Measurements from ENCODE around the gene FBP2. TPM values are rescaled to one million over a fixed set of nuclear protein-coding genes. Genes with fewer than 3 reads are reported as not detected.

FBP2 gene
- total RNA-seq, 1 donor = not detected

DNA sequence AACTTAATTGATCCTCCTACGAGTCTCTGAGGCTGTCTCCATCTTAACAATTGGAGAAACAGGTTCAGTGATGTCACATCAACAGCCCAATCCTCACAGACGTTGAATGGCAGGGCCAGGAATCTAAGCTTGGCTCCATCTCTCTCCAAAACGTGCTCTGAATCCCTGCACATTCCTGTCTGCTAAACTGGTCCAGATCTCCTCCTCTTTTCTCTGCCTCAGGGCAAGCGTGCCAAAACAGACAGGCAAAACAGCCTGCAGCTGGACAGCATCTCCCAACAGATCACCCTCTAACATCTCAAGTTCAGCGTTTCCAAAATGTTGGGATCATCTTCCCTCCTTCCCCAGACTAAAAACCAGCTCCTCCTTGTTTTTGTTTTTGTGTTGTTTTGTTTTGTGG lies 39.1 kb upstream of the FBP2 start:
- DNase-seq (ENCODE audit: low read depth) = peak; percentile 72
- no peak overlapping the region for H3K4me3 ChIP-seq (ENCODE audit: low read depth, low read length)
- TF ChIP-seq, protein P1, sequence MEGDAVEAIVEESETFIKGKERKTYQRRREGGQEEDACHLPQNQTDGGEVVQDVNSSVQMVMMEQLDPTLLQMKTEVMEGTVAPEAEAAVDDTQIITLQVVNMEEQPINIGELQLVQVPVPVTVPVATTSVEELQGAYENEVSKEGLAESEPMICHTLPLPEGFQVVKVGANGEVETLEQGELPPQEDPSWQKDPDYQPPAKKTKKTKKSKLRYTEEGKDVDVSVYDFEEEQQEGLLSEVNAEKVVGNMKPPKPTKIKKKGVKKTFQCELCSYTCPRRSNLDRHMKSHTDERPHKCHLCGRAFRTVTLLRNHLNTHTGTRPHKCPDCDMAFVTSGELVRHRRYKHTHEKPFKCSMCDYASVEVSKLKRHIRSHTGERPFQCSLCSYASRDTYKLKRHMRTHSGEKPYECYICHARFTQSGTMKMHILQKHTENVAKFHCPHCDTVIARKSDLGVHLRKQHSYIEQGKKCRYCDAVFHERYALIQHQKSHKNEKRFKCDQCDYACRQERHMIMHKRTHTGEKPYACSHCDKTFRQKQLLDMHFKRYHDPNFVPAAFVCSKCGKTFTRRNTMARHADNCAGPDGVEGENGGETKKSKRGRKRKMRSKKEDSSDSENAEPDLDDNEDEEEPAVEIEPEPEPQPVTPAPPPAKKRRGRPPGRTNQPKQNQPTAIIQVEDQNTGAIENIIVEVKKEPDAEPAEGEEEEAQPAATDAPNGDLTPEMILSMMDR (IDR thresholded peaks at IDR 0.05; ENCODE audit: insufficient read depth, low read length) = no peak

DNA sequence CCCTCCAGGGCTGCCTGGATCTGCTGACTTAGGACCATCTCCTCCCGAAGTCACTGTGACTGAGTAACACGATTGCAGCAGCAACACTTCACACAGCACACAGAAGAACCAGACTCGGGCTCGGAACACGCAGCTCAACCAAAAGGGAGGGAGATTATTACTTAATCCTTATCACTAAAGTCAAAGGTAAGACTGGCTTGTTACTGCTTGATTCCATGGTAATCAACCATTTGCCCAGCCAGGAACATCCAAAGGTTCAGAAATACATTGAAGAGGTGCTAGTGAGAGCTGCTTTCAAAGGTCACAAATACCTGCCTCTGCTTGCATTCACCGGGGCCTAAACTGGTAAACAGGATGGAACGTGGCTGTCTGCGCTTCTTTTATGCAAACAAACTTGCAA lies 38.0 kb upstream of the FBP2 start:
- DNase-seq (ENCODE audit: low read depth) = no peak
- TF ChIP-seq, protein P1 (IDR thresholded peaks at IDR 0.05; ENCODE audit: insufficient read depth, low read length) = no peak
- H3K4me3 ChIP-seq (ENCODE audit: low read depth, low read length) = no peak overlapping the region

DNA sequence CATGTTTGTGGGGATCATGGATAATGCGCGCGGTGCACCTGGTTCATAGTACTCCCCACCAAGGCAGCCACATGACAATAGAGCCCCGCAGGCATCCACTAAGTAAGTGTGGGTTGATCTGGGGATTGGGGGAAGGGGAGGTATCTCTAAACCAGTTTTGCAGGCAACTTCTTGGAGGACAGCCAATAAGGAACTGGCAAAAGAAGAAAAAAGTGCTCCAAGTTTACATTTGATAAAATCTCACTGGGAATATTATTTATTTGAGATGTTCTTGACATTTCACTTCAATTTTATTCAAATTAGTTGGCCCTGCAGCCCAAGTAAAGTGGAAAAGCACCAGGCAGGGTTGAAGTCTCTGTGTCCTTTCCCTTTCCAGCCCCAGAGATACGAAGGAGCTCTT lies 37.2 kb upstream of the FBP2 start:
- no peak for DNase-seq (ENCODE audit: low read depth)
- no peak overlapping the region for H3K4me3 ChIP-seq (ENCODE audit: low read depth, low read length)
- TF ChIP-seq, protein P1 (IDR thresholded peaks at IDR 0.05; ENCODE audit: insufficient read depth, low read length) = no peak

DNA sequence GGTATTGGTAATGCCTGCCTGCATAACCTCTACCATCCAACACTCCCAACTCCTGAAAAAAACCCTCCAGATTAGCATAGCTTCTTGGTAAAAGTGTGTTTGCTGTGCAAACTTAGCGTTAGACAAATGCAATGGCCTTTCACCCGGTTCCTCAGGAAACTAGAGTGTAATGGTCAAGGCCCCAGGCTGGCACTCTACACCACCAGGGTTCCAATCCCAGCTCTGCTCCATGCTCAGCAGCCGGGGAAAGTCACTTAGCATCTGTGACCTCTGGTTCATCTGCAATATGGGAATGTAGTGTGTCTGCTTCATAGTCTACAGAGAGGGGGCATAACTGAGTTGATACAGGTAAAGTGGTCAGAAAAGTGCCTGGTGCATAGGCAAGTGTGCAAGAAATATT lies 36.7 kb upstream of the FBP2 start:
- no peak overlapping the region for H3K4me3 ChIP-seq (ENCODE audit: low read depth, low read length)
- TF ChIP-seq, protein P1 (IDR thresholded peaks at IDR 0.05; ENCODE audit: insufficient read depth, low read length) = no peak
- no peak for DNase-seq (ENCODE audit: low read depth)

DNA sequence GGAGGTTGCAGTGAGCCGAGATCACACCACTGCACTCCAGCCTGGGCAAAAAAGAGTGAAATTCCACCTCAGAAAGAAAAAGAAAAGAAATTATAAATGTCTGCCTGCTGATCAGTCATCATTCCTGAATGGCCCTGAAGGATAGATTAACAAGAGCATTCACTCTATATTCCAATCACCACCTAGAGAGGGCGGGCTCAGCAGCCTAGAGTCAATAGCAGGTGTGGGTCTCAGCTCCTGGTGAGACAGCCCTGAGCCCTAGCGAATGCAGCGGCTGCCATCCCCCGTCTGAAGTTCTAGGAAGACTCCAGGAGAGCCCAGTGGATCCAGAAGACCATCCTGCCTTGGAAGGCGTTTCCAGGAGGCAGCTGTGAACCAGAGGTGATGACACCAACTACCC lies 33.7 kb upstream of the FBP2 start:
- H3K4me3 ChIP-seq (ENCODE audit: low read depth, low read length) = no peak overlapping the region
- TF ChIP-seq, protein P1 (IDR thresholded peaks at IDR 0.05; ENCODE audit: insufficient read depth, low read length) = no peak
- no peak for DNase-seq (ENCODE audit: low read depth)

DNA sequence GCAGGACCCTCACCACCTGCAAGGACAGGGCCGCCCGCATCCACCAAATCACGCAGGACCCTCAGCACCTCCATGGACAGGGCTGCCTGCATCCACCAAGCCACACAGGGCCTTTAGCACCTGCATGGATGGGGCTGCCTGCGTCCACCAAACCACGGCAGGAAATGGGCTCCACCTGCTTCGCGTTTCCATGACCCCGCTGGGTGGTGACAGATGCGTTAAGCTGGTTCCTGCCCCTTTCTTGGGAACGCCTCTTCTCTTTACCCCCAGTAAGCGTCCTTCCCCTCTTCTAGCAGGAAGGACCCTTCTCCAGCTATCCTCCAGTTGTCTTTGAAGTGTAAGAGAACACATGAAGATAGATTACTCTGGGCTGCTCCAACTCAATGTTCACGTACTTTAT lies 32.2 kb upstream of the FBP2 start:
- no peak overlapping the region for H3K4me3 ChIP-seq (ENCODE audit: low read depth, low read length)
- no peak for DNase-seq (ENCODE audit: low read depth)
- TF ChIP-seq, protein P1 (IDR thresholded peaks at IDR 0.05; ENCODE audit: insufficient read depth, low read length) = no peak

DNA sequence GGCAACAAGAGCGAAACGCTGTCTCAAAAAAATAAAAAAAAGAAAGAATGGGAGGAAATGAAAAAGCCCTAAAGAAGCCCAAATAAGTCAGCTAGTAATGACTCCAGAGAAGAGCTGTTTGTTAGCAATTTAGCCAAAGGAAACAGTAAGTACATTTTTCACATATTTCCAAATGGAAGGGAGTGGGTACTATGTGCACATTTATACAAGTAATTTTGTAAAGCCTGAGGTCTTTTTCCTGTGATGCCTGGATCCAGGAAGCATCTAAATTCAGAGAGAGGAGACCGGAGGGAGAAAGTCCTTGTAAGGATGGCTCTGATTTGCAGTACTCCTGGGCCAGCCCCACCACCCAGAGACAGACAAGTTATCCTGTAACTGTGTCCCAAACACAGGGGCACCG lies 31.0 kb upstream of the FBP2 start:
- H3K4me3 ChIP-seq (ENCODE audit: low read depth, low read length) = no peak overlapping the region
- DNase-seq (ENCODE audit: low read depth) = peak; percentile 43
- TF ChIP-seq, protein P1 (IDR thresholded peaks at IDR 0.05; ENCODE audit: insufficient read depth, low read length) = no peak
